GM12873 (cell line): ENCODE data around the gene SPHKAP.

ENCODE experiments used
- CTCF ChIP-seq: IDR thresholded peaks from 2 replicates; pipeline ENCODE4 v1.5.1; 2012; ENCODE audit warnings: low read depth, mild to moderate bottlenecking, moderate library complexity, low read length, control low read depth; ENCODE audit not compliant: insufficient read depth; ENCODE audit errors: missing control alignments

Gene SPHKAP, protein sequence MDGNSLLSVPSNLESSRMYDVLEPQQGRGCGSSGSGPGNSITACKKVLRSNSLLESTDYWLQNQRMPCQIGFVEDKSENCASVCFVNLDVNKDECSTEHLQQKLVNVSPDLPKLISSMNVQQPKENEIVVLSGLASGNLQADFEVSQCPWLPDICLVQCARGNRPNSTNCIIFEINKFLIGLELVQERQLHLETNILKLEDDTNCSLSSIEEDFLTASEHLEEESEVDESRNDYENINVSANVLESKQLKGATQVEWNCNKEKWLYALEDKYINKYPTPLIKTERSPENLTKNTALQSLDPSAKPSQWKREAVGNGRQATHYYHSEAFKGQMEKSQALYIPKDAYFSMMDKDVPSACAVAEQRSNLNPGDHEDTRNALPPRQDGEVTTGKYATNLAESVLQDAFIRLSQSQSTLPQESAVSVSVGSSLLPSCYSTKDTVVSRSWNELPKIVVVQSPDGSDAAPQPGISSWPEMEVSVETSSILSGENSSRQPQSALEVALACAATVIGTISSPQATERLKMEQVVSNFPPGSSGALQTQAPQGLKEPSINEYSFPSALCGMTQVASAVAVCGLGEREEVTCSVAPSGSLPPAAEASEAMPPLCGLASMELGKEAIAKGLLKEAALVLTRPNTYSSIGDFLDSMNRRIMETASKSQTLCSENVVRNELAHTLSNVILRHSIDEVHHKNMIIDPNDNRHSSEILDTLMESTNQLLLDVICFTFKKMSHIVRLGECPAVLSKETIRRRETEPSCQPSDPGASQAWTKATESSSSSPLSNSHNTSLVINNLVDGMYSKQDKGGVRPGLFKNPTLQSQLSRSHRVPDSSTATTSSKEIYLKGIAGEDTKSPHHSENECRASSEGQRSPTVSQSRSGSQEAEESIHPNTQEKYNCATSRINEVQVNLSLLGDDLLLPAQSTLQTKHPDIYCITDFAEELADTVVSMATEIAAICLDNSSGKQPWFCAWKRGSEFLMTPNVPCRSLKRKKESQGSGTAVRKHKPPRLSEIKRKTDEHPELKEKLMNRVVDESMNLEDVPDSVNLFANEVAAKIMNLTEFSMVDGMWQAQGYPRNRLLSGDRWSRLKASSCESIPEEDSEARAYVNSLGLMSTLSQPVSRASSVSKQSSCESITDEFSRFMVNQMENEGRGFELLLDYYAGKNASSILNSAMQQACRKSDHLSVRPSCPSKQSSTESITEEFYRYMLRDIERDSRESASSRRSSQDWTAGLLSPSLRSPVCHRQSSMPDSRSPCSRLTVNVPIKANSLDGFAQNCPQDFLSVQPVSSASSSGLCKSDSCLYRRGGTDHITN (N-terminal part only)

GRCh38 chr2:228181098-228182019, at the start of gene SPHKAP:
Gene SPHKAP, minus strand, starts transcription at chr2:228181687. Its CDS starts 89 bp downstream, at chr2:228181598.
- no peak for TF ChIP-seq CTCF

DNA sequence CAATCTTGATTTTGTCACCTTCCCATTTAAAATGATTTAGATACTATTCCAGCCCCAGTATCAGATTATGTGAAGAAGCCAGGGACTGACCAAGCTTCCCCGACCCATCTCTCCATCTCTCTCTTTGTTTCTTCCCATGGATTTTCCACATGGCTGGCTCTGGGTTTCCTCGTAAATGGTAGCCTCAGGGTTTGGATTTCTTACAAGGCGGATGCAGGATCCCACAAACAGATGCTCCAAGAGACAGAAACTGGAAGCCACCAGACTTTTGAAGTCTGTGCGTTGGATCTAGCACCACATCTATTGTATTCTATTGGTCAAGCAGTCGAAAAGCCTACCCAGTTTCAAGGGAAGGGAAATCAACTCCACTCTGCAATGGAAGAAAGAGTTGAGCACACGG, 46.0 kb upstream of the SPHKAP start:
- no peak for TF ChIP-seq CTCF

- TF ChIP-seq CTCF = no peak
Measured at GRCh38 chr2:228224410-228224809, 42.9 kb upstream of the SPHKAP start.

DNA sequence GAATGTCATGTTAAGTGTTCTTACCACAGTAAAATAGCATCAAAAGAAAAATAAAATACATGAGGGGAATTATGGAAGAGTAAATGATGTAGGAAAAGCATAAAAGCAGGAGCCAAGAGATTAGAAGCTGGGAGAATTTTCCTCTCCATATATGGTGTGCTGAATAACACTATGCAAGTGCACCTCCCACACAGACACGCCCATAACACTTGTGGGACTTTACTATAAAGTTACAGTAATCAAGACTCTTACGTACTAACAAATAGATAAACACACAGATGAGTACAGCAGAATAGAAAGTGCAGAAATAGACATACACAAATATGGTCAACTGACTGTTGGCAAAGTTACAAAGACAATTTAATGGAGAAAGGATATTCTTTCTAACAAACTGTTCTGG, 16.0 kb upstream of the SPHKAP start:
- no peak for TF ChIP-seq CTCF

DNA sequence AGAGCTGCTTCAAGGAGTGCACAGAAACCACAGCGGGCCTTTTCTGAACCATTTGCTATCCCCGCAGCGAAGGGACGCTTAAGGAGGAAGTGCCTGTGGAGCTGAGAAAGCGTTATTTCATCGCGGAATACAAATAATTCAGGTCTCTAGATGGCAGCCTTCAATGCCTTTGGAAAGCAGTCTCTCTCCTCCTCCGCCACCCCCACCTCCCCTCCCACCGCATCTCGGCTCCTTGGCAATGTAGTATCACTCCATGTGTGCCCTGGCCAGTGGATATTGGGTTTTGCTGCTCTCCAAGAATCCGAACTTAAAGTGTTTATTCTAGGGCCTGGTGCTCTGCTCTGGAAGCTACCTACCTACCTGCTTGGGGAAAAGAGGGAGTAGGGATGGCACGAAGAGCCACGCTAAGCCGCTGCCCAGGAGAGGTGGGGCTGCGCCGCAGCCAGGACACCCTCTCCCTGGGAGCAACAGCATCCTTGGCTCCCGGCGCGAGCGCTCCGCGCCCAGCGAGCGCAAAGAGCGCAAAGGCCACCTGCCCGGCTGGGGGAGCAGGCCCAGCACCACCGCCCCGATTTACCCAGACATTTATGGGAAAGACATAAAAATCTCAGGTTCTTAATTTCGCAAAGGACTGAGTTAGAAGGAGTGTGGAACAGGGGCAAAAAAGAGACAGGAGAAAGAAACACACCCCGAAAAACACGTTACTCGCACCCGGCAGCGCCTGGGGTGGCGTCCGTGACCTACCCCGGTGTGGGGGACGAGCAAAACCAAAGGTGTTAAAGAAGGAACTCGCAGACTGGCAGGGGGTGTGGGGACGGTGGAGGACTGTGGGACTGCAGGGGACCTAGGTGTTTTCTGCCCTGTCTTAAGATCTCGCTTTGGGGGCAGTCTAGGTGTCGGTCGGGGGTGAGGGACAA, 1.0 kb downstream of the SPHKAP start:
- no peak for TF ChIP-seq CTCF

- no peak for TF ChIP-seq CTCF
Measured at GRCh38 chr2:228167290-228167689, 14.2 kb downstream of the SPHKAP start.
